Sigmoid colon (tissue), 7 donors: ENCODE measurements around the gene GTF2H3. TPM values are rescaled to one million over a fixed set of nuclear protein-coding genes. Genes with fewer than 3 reads are reported as not detected.
"Not testable (repeated sequence)": the region's sequence is repeated elsewhere in the genome, so short reads cannot be mapped to it uniquely, and the experiment has no call there.

ENCODE experiments used
- DNase-seq: peaks from one replicate; pipeline ENCODE4 v3.0.0-alpha.2; 2019
- H3K27ac ChIP-seq, 4 donors: fragments of 200-600 bp; sonication (generic); one replicate each; pipeline ENCODE4 v1.5.1; 2016 to 2019; ENCODE audit warnings: mild to moderate bottlenecking in 1 of 4
- H3K27me3 ChIP-seq, 3 donors: fragments of 200-600 bp; sonication (generic); one replicate each; pipeline ENCODE4 v1.5.1; 2019; ENCODE audit warnings: mild to moderate bottlenecking in 1 of 3
- H3K36me3 ChIP-seq, 4 donors: fragments of 200-600 bp; sonication (generic); one replicate each; pipeline ENCODE4 v1.5.1; 2016 to 2019
- H3K4me1 ChIP-seq, 4 donors: fragments of 200-600 bp; sonication (generic); one replicate each; pipeline ENCODE4 v1.5.1; 2017 to 2019
- H3K4me3 ChIP-seq, 4 donors: fragments of 200-600 bp; sonication (generic); one replicate each; pipeline ENCODE4 v1.5.1; 2017 to 2019; ENCODE audit warnings: mild to moderate bottlenecking in 2 of 4, moderate library complexity in 1 of 4
- H3K9me3 ChIP-seq, 4 donors: fragments of 200-600 bp in 3 of 4; sonication (generic) in 3 of 4; one replicate each; pipeline versions ENCODE4 v1.5.1 to v1.6.1; 2013 to 2019
- EP300 ChIP-seq, 4 donors: sonication (generic); formaldehyde crosslinking; IDR thresholded peaks; one replicate each; pipeline ENCODE4 v1.6.1; 2017; ENCODE audit warnings: antibody characterized with exemption in 4 of 4
- POLR2A ChIP-seq, 2 donors: fragments of 450-650 bp; IDR thresholded peaks; one replicate each; pipeline ENCODE4 v1.6.1; 2016; ENCODE audit warnings: antibody characterized with exemption in 2 of 2, mild to moderate bottlenecking in 2 of 2, moderate library complexity in 2 of 2
- POLR2AphosphoS5 ChIP-seq, 4 donors: sonication (generic); formaldehyde crosslinking; IDR thresholded peaks; one replicate each; pipeline ENCODE4 v1.6.1; 2017; ENCODE audit warnings: antibody characterized with exemption in 4 of 4
- WGBS, 2 donors: extraction: QIAGEN DNeasy Blood & Tissue Kit; methylation state at CpG; one replicate each; pipeline ENCODE4 v1.1.7; 2013; 5-methylcytosine and 5-hydroxymethylcytosine counted together
- intact Hi-C: fragments of 100-400 bp; cut with DNase I; formaldehyde crosslinking; loops from one replicate; pipeline ENCODE4 v1.15.1; 2023
- polyA plus RNA-seq, 3 donors: library from polyadenylated mRNA; stranded (reverse); fragments of 200-250 nt; gene quantifications; one replicate each; pipeline ENCODE4 v1.2.3, GENCODE V29; 2013
- total RNA-seq, 4 donors: library from RNA; depleted of rRNA; stranded (reverse); fragments of >200 nt; gene quantifications; one replicate each; pipeline ENCODE4 v1.1.0, GENCODE V29; 2016
- TF ChIP-seq, protein P1 (sequence below), 4 experiments: fragments of 450-650 bp in 3 of 4; fragments of 200-600 bp in 1 of 4; IDR thresholded peaks; one replicate each; pipeline ENCODE4 v1.5.1; 2016 to 2019; ENCODE audit warnings: antibody characterized with exemption in 4 of 4, mild to moderate bottlenecking in 3 of 4, moderate library complexity in 2 of 4
- donor health status: healthy with polysubstance abuse.
- donor health status: Bipolar disorder and iron deficiency.
- donor health status: healthy.

Gene GTF2H3
- total and polyA plus RNA-seq, 7 donors = 9.2 to 20.8 (median 16.4) TPM

DNA sequence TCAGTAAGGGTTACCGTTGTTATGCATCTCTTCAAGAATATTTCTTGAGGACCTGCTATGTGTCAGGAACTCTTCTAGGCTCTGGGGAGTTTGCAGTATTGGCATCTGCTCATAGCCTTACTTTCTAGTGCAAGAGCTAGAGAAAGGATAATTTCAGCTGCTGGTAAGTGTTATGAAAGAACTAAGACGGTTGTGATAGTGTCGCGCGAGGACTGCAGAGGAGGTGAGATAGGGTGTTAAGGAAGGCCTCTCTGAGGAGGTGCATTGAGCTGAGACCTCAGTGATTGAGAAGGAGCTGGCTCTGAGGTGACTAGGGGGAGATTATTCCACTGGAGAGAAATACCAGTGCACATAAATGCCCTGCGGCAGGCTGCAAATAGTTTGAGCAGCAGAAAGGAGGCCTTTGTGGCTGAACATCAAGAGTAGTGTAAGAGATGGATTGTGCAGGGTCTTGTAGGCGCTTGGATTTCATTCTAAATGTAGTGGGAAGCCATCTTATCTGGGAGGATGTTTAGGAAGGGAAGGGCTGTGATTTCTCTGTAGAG, 30.9 kb upstream of the GTF2H3 start:
- peaks cover 0 to 25% (median 20%) of the 10 kb centered on the region in 4 donors for H3K4me1 ChIP-seq
- WGBS, 2 donors = 5 to 10% methylated on average over 7 of the region's 7 CpGs
- intact Hi-C loops = loop anchor here (10.0 kb wide), 1 partner anchor 1078 kb away; the partner anchor contains the start of genes KNTC1 and RSRC2
- H3K9me3 ChIP-seq = no peaks in the 10 kb centered on the region
- peak overlapping the region; percentile 84 to 90 (median 85) for H3K27ac ChIP-seq
- H3K36me3 ChIP-seq = peaks cover 10 to 34% (median 14%) of the 10 kb centered on the region in 4 donors
- no peak for DNase-seq
- TF ChIP-seq, protein P1, sequence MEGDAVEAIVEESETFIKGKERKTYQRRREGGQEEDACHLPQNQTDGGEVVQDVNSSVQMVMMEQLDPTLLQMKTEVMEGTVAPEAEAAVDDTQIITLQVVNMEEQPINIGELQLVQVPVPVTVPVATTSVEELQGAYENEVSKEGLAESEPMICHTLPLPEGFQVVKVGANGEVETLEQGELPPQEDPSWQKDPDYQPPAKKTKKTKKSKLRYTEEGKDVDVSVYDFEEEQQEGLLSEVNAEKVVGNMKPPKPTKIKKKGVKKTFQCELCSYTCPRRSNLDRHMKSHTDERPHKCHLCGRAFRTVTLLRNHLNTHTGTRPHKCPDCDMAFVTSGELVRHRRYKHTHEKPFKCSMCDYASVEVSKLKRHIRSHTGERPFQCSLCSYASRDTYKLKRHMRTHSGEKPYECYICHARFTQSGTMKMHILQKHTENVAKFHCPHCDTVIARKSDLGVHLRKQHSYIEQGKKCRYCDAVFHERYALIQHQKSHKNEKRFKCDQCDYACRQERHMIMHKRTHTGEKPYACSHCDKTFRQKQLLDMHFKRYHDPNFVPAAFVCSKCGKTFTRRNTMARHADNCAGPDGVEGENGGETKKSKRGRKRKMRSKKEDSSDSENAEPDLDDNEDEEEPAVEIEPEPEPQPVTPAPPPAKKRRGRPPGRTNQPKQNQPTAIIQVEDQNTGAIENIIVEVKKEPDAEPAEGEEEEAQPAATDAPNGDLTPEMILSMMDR (IDR thresholded peaks at IDR 0.05) = no peak
- no peak for TF ChIP-seq EP300 (IDR thresholded peaks at IDR 0.05)
- no peak for TF ChIP-seq POLR2A (IDR thresholded peaks at IDR 0.05)
- TF ChIP-seq POLR2AphosphoS5 (IDR thresholded peaks at IDR 0.05) = no peak
- peak overlapping the region; percentile 72 to 99 (median 84) for H3K4me3 ChIP-seq
- no peaks in the 10 kb centered on the region for H3K27me3 ChIP-seq

DNA sequence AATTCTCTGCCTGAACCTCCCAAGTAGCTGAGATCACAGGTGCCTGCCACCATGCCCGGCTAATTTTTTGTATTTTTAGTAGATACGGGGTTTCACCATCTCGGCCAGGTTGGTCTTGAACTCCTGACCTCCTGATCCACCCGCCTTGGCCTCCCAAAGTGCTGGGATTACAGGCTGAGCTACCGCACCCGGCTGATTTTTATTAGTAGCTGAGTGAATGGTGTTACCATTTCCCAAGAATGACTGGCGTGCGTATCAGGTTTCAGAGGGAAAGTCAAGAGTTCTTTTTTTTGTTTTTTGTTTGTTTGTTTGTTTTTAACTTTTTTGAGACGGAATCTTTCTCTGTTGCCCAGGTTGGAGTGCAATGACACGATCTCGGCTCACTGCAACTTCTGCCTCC, 30.1 kb upstream of the GTF2H3 start:
- H3K9me3 ChIP-seq, H3K27me3 ChIP-seq, DNase-seq, H3K4me3 ChIP-seq, H3K27ac ChIP-seq: not testable (repeated sequence)
- intact Hi-C loops = loop anchor here (10.0 kb wide), 1 partner anchor 1079 kb away; the partner anchor contains the start of genes KNTC1 and RSRC2
- peaks cover 15 to 34% (median 18%) of the 10 kb centered on the region in 4 donors for H3K36me3 ChIP-seq
- WGBS, 2 donors = 86 to 93% methylated on average over 11 of the region's 11 CpGs
- H3K4me1 ChIP-seq = peaks cover 0 to 25% (median 20%) of the 10 kb centered on the region in 4 donors

DNA sequence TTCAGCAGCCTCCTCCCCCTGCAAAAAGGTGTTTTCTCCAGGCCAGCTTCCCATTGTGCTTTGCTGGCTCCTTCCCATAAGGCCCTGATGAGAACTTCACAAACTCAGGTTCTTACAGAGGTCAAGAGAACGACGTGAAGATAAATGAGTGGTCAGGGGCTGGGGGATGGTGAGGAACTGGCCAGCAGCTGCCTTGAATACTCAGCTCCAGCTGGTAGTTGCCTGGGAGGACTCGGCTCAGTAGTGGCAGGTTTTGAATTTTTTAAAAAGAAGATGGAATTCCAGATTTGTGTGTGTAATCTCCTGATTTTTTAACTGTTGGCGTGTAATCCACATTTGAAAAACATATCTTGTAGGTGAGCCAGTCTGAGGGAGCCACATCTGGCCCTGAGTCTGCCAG, 25.9 kb upstream of the GTF2H3 start:
- H3K9me3 ChIP-seq = no peaks in the 10 kb centered on the region
- intact Hi-C loops = loop anchor here (10.0 kb wide), 1 partner anchor 1083 kb away; the partner anchor contains the start of genes KNTC1 and RSRC2
- TF ChIP-seq POLR2A (IDR thresholded peaks at IDR 0.05) (no peak), EP300 (IDR thresholded peaks at IDR 0.05) (no peak), POLR2AphosphoS5 (IDR thresholded peaks at IDR 0.05) (no peak)
- TF ChIP-seq, protein P1 (IDR thresholded peaks at IDR 0.05) = no peak
- H3K4me1 ChIP-seq = peaks cover 0 to 12% (median 7%) of the 10 kb centered on the region in 4 donors
- no peak for DNase-seq
- H3K27ac ChIP-seq = no peak overlapping the region
- 89 to 91% methylated on average over 4 of the region's 4 CpGs for WGBS, 2 donors
- H3K36me3 ChIP-seq = peaks cover 38 to 71% (median 46%) of the 10 kb centered on the region in 4 donors
- no peaks in the 10 kb centered on the region for H3K27me3 ChIP-seq
- no peak overlapping the region for H3K4me3 ChIP-seq

DNA sequence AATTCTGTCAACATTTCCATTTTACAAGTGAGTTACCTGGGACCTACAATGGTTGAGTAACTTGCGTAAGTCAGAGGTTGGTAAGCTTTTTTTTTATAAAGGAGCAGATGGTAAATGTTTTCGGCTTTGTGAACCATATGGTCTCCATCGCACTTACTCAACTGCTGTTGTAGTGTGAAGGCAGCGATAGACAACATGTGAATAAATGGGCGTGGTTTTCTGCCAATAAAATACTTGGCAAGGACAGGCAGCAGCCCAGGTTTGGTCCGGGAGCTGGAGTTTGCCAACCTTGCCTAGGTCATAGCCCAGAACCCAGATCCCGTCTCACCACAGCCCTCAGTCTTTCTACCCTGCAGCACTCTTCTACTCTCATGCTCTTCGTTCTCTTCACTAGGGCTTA, 25.4 kb upstream of the GTF2H3 start:
- DNase-seq = no peak
- intact Hi-C loops = loop anchor here (10.0 kb wide), 1 partner anchor 1083 kb away; the partner anchor contains the start of genes KNTC1 and RSRC2
- no peaks in the 10 kb centered on the region for H3K27me3 ChIP-seq
- TF ChIP-seq, protein P1 (IDR thresholded peaks at IDR 0.05) = no peak
- TF ChIP-seq POLR2A (IDR thresholded peaks at IDR 0.05) = no peak
- TF ChIP-seq EP300 (IDR thresholded peaks at IDR 0.05) = no peak
- no peak for TF ChIP-seq POLR2AphosphoS5 (IDR thresholded peaks at IDR 0.05)
- no peak overlapping the region for H3K27ac ChIP-seq
- H3K4me1 ChIP-seq = peaks cover 0 to 8% (median 2%) of the 10 kb centered on the region in 4 donors
- H3K36me3 ChIP-seq = peaks cover 41 to 75% (median 48%) of the 10 kb centered on the region in 4 donors
- H3K9me3 ChIP-seq = no peaks in the 10 kb centered on the region
- 45 to 80% methylated on average over 8 of the region's 8 CpGs for whole genome bisulfite sequencing, 2 donors
- no peak overlapping the region for H3K4me3 ChIP-seq

DNA sequence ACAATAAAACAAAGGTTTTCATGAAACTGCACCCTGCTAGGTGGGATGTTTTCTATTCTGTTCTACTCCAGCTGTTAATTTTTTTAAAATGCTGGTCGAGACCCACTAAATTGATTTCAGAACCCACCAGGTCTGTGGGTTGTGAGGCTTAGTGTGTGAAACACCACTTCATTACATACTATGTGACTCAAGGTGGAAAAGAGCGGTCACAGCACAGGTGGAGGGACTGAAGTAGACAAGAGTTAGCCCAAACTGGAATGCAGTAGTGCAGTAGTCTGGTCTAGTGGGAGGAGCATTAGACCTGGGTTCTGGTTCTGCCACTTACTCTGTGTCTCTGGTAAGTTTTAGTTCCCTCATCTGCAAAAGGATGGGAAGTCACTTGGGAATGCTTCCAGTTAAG, 19.5 kb upstream of the GTF2H3 start:
- TF ChIP-seq POLR2AphosphoS5 (IDR thresholded peaks at IDR 0.05) = no peak
- no peak for TF ChIP-seq EP300 (IDR thresholded peaks at IDR 0.05)
- TF ChIP-seq, protein P1 (IDR thresholded peaks at IDR 0.05) = no peak
- Histone ChIP-seq H3K4me3 (no peak overlapping the region), H3K27me3 (no peaks in the 10 kb centered on the region), H3K4me1 (peaks cover 0 to 3% (median 0%) of the 10 kb centered on the region in 4 donors), H3K9me3 (no peaks in the 10 kb centered on the region), H3K27ac (no peak overlapping the region), H3K36me3 (peaks cover 40 to 98% (median 60%) of the 10 kb centered on the region in 4 donors)
- WGBS, 2 donors = 95 to 98% methylated on average over 2 of the region's 2 CpGs
- intact Hi-C loops = no loop called here
- no peak for DNase-seq
